Right lobe of liver (tissue), 6 donors: ENCODE data around the gene GALNT12. TPM values are rescaled to one million over a fixed set of nuclear protein-coding genes. Genes with fewer than 3 reads are reported as not detected.

ENCODE experiments used
- ATAC-seq, 4 donors: fragments of 200-7000 bp; cut with Tn5 transposase; one replicate each; pipeline ENCODE4 v1.9.1; 2020; ENCODE audit warnings: mild to moderate bottlenecking in 4 of 4, moderate library complexity in 4 of 4
- DNase-seq, 3 donors: peaks; one replicate each; pipeline ENCODE4 v3.0.0-alpha.2; 2020
- H3K27ac ChIP-seq, 3 donors: fragments of 200-600 bp; one replicate each; pipeline ENCODE4 v1.8.0; 2022
- H3K27me3 ChIP-seq, 2 donors: fragments of 200-600 bp; one replicate each; pipeline ENCODE4 v1.8.0; 2022
- H3K36me3 ChIP-seq, 4 donors: fragments of 200-600 bp; sonication (generic) in 1 of 4; one replicate each; pipeline versions ENCODE4 v1.5.1 to v1.8.0; 2017 to 2022; ENCODE audit warnings: control low read depth in 1 of 4
- H3K4me1 ChIP-seq, 4 donors: fragments of 200-600 bp; sonication (generic) in 1 of 4; one replicate each; pipeline versions ENCODE4 v1.5.1 to v1.8.0; 2017 to 2022; ENCODE audit warnings: control low read depth in 1 of 4
- H3K4me3 ChIP-seq, 3 donors: fragments of 200-600 bp; one replicate each; pipeline ENCODE4 v1.8.0; 2022
- H3K9me3 ChIP-seq, 4 donors: fragments of 200-600 bp; sonication (generic) in 1 of 4; one replicate each; pipeline versions ENCODE4 v1.5.1 to v1.8.0; 2017 to 2022; ENCODE audit warnings: control low read depth in 1 of 4
- CTCF ChIP-seq, 4 donors: fragments of 200-600 bp in 3 of 4; fragments of 450-650 bp in 1 of 4; IDR thresholded peaks; one replicate each; pipeline versions ENCODE4 v1.5.1 to v1.8.0; 2016 to 2022; ENCODE audit warnings: antibody characterized with exemption in 4 of 4, mild to moderate bottlenecking in 2 of 4
- POLR2A ChIP-seq: fragments of 450-650 bp; IDR thresholded peaks from one replicate; pipeline ENCODE4 v1.6.1; 2017; ENCODE audit warnings: antibody characterized with exemption, mild to moderate bottlenecking
- WGBS: methylation state at CpG from one replicate; pipeline ENCODE4 v1.1.6; 2018; ENCODE audit warnings: low coverage, low lambda C conversion rate; ENCODE audit not compliant: insufficient coverage; ENCODE audit errors: missing lambda C conversion rate; 5-methylcytosine and 5-hydroxymethylcytosine counted together
- intact Hi-C, 2 donors: fragments of 100-400 bp; cut with DNase I; formaldehyde crosslinking; loops; one replicate each; pipeline versions ENCODE4 v1.11.2 to v1.14.1; 2022
- total RNA-seq, 6 experiments: library from RNA; depleted of rRNA in 2 of 6; stranded (reverse); fragments of >200 nt in 2 of 6; fragmentation: NEBNext Ultra II Directional in 3 of 6; extraction: Animal tissue kit (Norgen Biotek cat#: 25700) in 3 of 6; gene quantifications; one replicate each; pipeline versions ENCODE4 v1.1.0 to v1.2.4, GENCODE V29; 2016 to 2023
- donor health status: DM: no; HTN: yes; CAD: no.
- donor health status: DM: no; HTN: no; CAD: no.
- donor health status: DM: no; HTN: no; CAD: no.
- donor health status: DM: no; HTN: yes; CAD: no.
- donor health status: DM: no; HTN: yes; CAD: no.

The GALNT12 gene
- total RNA-seq, 6 experiments from 2014 or later: 0.06 to 1.1 (median 0.30) TPM; not detected in 1

- Histone ChIP-seq H3K4me3 (no peak overlapping the region), H3K36me3 (no peaks in the 10 kb centered on the region), H3K4me1 (no peaks in the 10 kb centered on the region), H3K27me3 (no peaks in the 10 kb centered on the region), H3K27ac (no peak overlapping the region), H3K9me3 (no peaks in the 10 kb centered on the region)
- ATAC-seq (no peak), DNase-seq (no peak)
- 87% methylated on average over 2 of the region's 2 CpGs for WGBS
- intact Hi-C loops: no loop called here
- TF ChIP-seq POLR2A (no peak), CTCF (IDR thresholded peaks at IDR 0.05) (no peak)
Observed at GRCh38 chr9:98896632-98897031, 89.2 kb downstream of the GALNT12 start.

GRCh38 chr9:98897745-98898144 is 90.3 kb downstream of the GALNT12 start:
- no peak for TF ChIP-seq POLR2A
- TF ChIP-seq CTCF (IDR thresholded peaks at IDR 0.05): no peak
- H3K4me1 ChIP-seq: no peaks in the 10 kb centered on the region
- WGBS: 36% methylated on average over 1 of the region's 1 CpG
- DNase-seq (no peak), ATAC-seq (no peak)
- H3K9me3 ChIP-seq: no peaks in the 10 kb centered on the region
- intact Hi-C loops: no loop called here
- no peak overlapping the region for H3K27ac ChIP-seq
- H3K4me3 ChIP-seq: no peak overlapping the region
- no peaks in the 10 kb centered on the region for H3K36me3 ChIP-seq
- H3K27me3 ChIP-seq: no peaks in the 10 kb centered on the region

GRCh38 chr9:98899408-98900056 is 92.1 kb downstream of the GALNT12 start:
- Histone ChIP-seq H3K27ac (no peak overlapping the region), H3K36me3 (no peaks in the 10 kb centered on the region), H3K27me3 (no peaks in the 10 kb centered on the region), H3K9me3 (no peaks in the 10 kb centered on the region), H3K4me3 (no peak overlapping the region), H3K4me1 (no peaks in the 10 kb centered on the region)
- TF ChIP-seq CTCF (IDR thresholded peaks at IDR 0.05) (no peak), POLR2A (no peak)
- DNase-seq (no peak), ATAC-seq (no peak)
- 30% methylated on average over 3 of the region's 4 CpGs for WGBS
- intact Hi-C loops: no loop called here

Other genes with a start within 250 kb of the GALNT12 start
- not detected for gene GABBR2, start 98.7 kb upstream of the GALNT12 start, total RNA-seq
- 1 to 10 TPM; 3.7 to 7.9 (median 4.7) TPM for gene ANKS6, start 11.1 kb upstream of the GALNT12 start, total RNA-seq
- gene COL15A1, start 136.2 kb downstream of the GALNT12 start, total RNA-seq: under 1 TPM in 4 of 6 experiments, not detected in 2; 0.07 to 0.58 (median 0.11) TPM